Trophoblast cell (in vitro differentiated cells and primary cell): ENCODE results near the gene P3H2.
"Not testable (repeated sequence)": the region's sequence is repeated elsewhere in the genome, so short reads cannot be mapped to it uniquely, and the experiment has no call there.

Source experiments
- DNase-seq, 2 donors: peaks; one replicate each; pipeline ENCODE4 v3.0.0-alpha.2; 2016
- H2AFZ ChIP-seq: 2 replicates; pipeline ENCODE4 v1.6.1; 2013; ENCODE audit warnings: low read length, moderate library complexity, mild to moderate bottlenecking; ENCODE audit not compliant: insufficient read depth, poor library complexity
- H2AK5ac ChIP-seq: 2 replicates; pipeline ENCODE4 v1.6.1; 2013; ENCODE audit warnings: mild to moderate bottlenecking, low read length
- H2BK120ac ChIP-seq: 2 replicates; pipeline ENCODE4 v1.6.1; 2013; ENCODE audit warnings: low read length, mild to moderate bottlenecking, moderate library complexity; ENCODE audit not compliant: insufficient read depth, poor library complexity
- H2BK12ac ChIP-seq: 2 replicates; pipeline ENCODE4 v1.6.1; 2013; ENCODE audit warnings: mild to moderate bottlenecking, low read length, moderate library complexity
- H2BK5ac ChIP-seq: 2 replicates; pipeline ENCODE4 v1.6.1; 2013; ENCODE audit warnings: low read length, low read depth, moderate library complexity, mild to moderate bottlenecking; ENCODE audit not compliant: poor library complexity
- H3K14ac ChIP-seq: 2 replicates; pipeline ENCODE4 v1.6.1; 2013; ENCODE audit warnings: mild to moderate bottlenecking, low read length
- H3K18ac ChIP-seq: 2 replicates; pipeline ENCODE4 v1.6.1; 2013; ENCODE audit warnings: mild to moderate bottlenecking, low read length
- H3K23ac ChIP-seq: 2 replicates; pipeline ENCODE4 v1.6.1; 2013; ENCODE audit warnings: low read length
- H3K27ac ChIP-seq: 2 replicates; pipeline ENCODE4 v1.5.1; 2013; ENCODE audit warnings: low read depth, mild to moderate bottlenecking, inconsistent platforms, low read length, moderate library complexity
- H3K27me3 ChIP-seq: 2 replicates; pipeline ENCODE4 v1.6.1; 2013; ENCODE audit warnings: inconsistent platforms, mild to moderate bottlenecking, low read length, moderate library complexity; ENCODE audit not compliant: insufficient read depth
- H3K36me3 ChIP-seq, 2 experiments: 1 replicate in 1 of 2; 2 replicates in 1 of 2; pipeline ENCODE4 v1.6.1; 2013; ENCODE audit warnings: low read length in 2 of 2, mild to moderate bottlenecking in 2 of 2, moderate library complexity in 1 of 2; ENCODE audit not compliant: insufficient read depth in 2 of 2, control insufficient read depth in 1 of 2
- H3K4ac ChIP-seq: 2 replicates; pipeline ENCODE4 v1.6.1; 2013; ENCODE audit warnings: low read depth, mild to moderate bottlenecking, low read length, moderate library complexity
- H3K4me1 ChIP-seq, 2 experiments: 1 replicate in 1 of 2; 2 replicates in 1 of 2; pipeline ENCODE4 v1.6.1; 2013; ENCODE audit warnings: low read length in 2 of 2, mild to moderate bottlenecking in 2 of 2, moderate library complexity in 1 of 2; ENCODE audit not compliant: insufficient read depth in 2 of 2, control insufficient read depth in 1 of 2
- H3K4me2 ChIP-seq: 2 replicates; pipeline ENCODE4 v1.6.1; 2013; ENCODE audit warnings: inconsistent platforms, mild to moderate bottlenecking, low read length, moderate library complexity
- H3K4me3 ChIP-seq: 2 replicates; pipeline ENCODE4 v1.5.1; 2013; ENCODE audit warnings: mild to moderate bottlenecking, low read depth, low read length, inconsistent platforms
- H3K79me1 ChIP-seq: one replicate; pipeline ENCODE4 v1.6.1; 2013; ENCODE audit warnings: low read length
- H3K79me2 ChIP-seq: 2 replicates; pipeline ENCODE4 v1.6.1; 2013; ENCODE audit warnings: low read length, mild to moderate bottlenecking; ENCODE audit not compliant: control insufficient read depth, insufficient read depth, poor library complexity
- H3K9ac ChIP-seq: 2 replicates; pipeline ENCODE4 v1.6.1; 2013; ENCODE audit warnings: mild to moderate bottlenecking, low read length
- H3K9me3 ChIP-seq: 2 replicates; pipeline ENCODE4 v1.6.1; 2013; ENCODE audit warnings: low read depth, mild to moderate bottlenecking, control low read depth, inconsistent platforms, low read length; ENCODE audit not compliant: insufficient read depth
- H4K12ac ChIP-seq: 2 replicates; pipeline ENCODE4 v1.6.1; 2013; ENCODE audit warnings: low read depth, mild to moderate bottlenecking, low read length, moderate library complexity
- H4K8ac ChIP-seq: 2 replicates; pipeline ENCODE4 v1.6.1; 2013; ENCODE audit warnings: low read depth, mild to moderate bottlenecking, low read length, moderate library complexity
- H4K91ac ChIP-seq: one replicate; pipeline ENCODE4 v1.6.1; 2013; ENCODE audit warnings: low read depth, mild to moderate bottlenecking, low read length, moderate library complexity
- WGBS: extraction: QIAGEN DNeasy Blood & Tissue Kit; methylation state at CpG from one replicate; pipeline ENCODE4 v1.1.7; 2013; ENCODE audit warnings: missing lambda C conversion rate; ENCODE audit not compliant: insufficient read length, insufficient coverage; ENCODE audit errors: extremely low coverage; 5-methylcytosine and 5-hydroxymethylcytosine counted together

Gene P3H2

GRCh38 chr3:190083635-190084034, 37.1 kb downstream of the P3H2 start:
- Histone ChIP-seq H3K27ac (no peak overlapping the region), H4K12ac (no peak overlapping the region), H3K4me1 (no peaks in the 10 kb centered on the region), H2BK12ac (no peak overlapping the region), H2AFZ (no peak overlapping the region), H3K23ac (no peak overlapping the region), H3K4ac (no peak overlapping the region), H3K27me3 (no peaks in the 10 kb centered on the region), H3K9ac (no peak overlapping the region), H3K79me1 (no peaks in the 10 kb centered on the region), H2BK120ac (no peak overlapping the region), H4K91ac (no peak overlapping the region), H3K4me3 (no peak overlapping the region), H2AK5ac (no peak overlapping the region), H3K79me2 (no peaks in the 10 kb centered on the region), H4K8ac (no peak overlapping the region), H2BK5ac (no peak overlapping the region), H3K4me2 (no peak overlapping the region), H3K9me3 (peaks cover 2% of the 10 kb centered on the region), H3K36me3 (peaks cover 0 to 1% of the 10 kb centered on the region in 2 experiments), H3K14ac (no peak overlapping the region), H3K18ac (no peak overlapping the region)
- no peak for DNase-seq
- WGBS = no CpG with 5 or more reads among the region's 3 CpGs

- Histone ChIP-seq H2BK12ac (no peak overlapping the region), H4K12ac (no peak overlapping the region), H3K4ac (no peak overlapping the region), H3K36me3 (peaks cover 0 to 1% of the 10 kb centered on the region in 2 experiments), H3K79me2 (no peaks in the 10 kb centered on the region), H2BK120ac (no peak overlapping the region), H3K23ac (no peak overlapping the region), H3K27ac (no peak overlapping the region), H3K4me2 (no peak overlapping the region), H3K4me3 (no peak overlapping the region), H3K18ac (no peak overlapping the region), H2AFZ (no peak overlapping the region), H3K14ac (no peak overlapping the region), H3K9ac (no peak overlapping the region), H3K9me3 (peaks cover 2% of the 10 kb centered on the region), H2AK5ac (no peak overlapping the region), H3K79me1 (peaks cover 3% of the 10 kb centered on the region), H2BK5ac (no peak overlapping the region), H3K4me1 (no peaks in the 10 kb centered on the region), H3K27me3 (no peaks in the 10 kb centered on the region), H4K91ac (no peak overlapping the region), H4K8ac (no peak overlapping the region)
- no peak for DNase-seq
- no CpG with 5 or more reads among the region's 2 CpGs for WGBS
Observed at GRCh38 chr3:190081389-190081788, 39.3 kb downstream of the P3H2 start.

GRCh38 chr3:190079173-190079572, 41.5 kb downstream of the P3H2 start:
- not testable (repeated sequence) for H3K4me1 ChIP-seq, H3K4ac ChIP-seq, H2AK5ac ChIP-seq, H2BK120ac ChIP-seq, H3K14ac ChIP-seq, H2AFZ ChIP-seq, H3K79me2 ChIP-seq, H3K36me3 ChIP-seq, DNase-seq, H3K9ac ChIP-seq, H3K4me3 ChIP-seq, H3K18ac ChIP-seq, H4K8ac ChIP-seq, H4K12ac ChIP-seq, H4K91ac ChIP-seq, H3K4me2 ChIP-seq, H3K23ac ChIP-seq, H3K27me3 ChIP-seq, H2BK5ac ChIP-seq, H3K27ac ChIP-seq, H3K9me3 ChIP-seq, H2BK12ac ChIP-seq, H3K79me1 ChIP-seq
- WGBS = no CpG with 5 or more reads among the region's 2 CpGs

- Histone ChIP-seq H3K79me2 (no peaks in the 10 kb centered on the region), H3K4ac (no peak overlapping the region), H2BK120ac (no peak overlapping the region), H3K9ac (no peak overlapping the region), H3K79me1 (peaks cover 5% of the 10 kb centered on the region), H3K36me3 (peaks cover 0 to 1% of the 10 kb centered on the region in 2 experiments), H3K9me3 (peaks cover 2% of the 10 kb centered on the region), H2AFZ (no peak overlapping the region), H3K23ac (no peak overlapping the region), H3K27ac (peak overlapping the region; percentile 61), H2BK12ac (no peak overlapping the region), H3K18ac (no peak overlapping the region), H3K14ac (no peak overlapping the region), H4K12ac (no peak overlapping the region), H4K8ac (no peak overlapping the region), H3K27me3 (no peaks in the 10 kb centered on the region), H4K91ac (no peak overlapping the region), H2BK5ac (no peak overlapping the region), H3K4me2 (no peak overlapping the region), H3K4me3 (no peak overlapping the region), H2AK5ac (no peak overlapping the region), H3K4me1 (peaks cover 4 to 5% of the 10 kb centered on the region in 2 experiments)
- no CpG with 5 or more reads among the region's 1 CpG for WGBS
- DNase-seq = no peak
Observed at GRCh38 chr3:190077395-190078045, 43.2 kb downstream of the P3H2 start.
